HG03575 (cell line): ENCODE measurements around the gene RNF123.

Experiments used
- ATAC-seq: cut with Tn5 transposase; IDR thresholded peaks from one replicate; pipeline ENCODE4 v1.9.1; 2021; ENCODE audit not compliant: unreplicated experiment, insufficient number of reproducible peaks, low FRiP score; ENCODE audit errors: extremely low read depth

Gene RNF123

DNA sequence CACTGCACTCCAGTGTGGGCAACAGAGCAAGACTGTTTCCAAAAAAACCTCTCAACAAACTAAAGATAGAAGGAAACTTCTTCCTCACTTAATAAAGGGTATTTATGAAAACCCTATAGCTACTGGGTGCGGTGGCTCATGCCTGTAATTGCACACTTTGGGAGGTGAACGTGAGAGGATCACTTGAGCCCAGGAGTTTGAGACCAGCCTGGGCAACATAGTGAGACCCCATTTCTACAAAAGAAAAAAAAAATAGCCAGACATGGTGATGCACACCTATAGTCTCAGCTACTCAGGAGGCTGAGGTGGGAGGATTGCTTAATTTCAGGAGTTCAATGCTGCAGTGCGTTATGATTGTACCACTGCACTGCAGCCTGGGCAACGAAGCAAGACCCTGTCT lies 74.6 kb downstream of the RNF123 start:
- ATAC-seq = no peak

DNA sequence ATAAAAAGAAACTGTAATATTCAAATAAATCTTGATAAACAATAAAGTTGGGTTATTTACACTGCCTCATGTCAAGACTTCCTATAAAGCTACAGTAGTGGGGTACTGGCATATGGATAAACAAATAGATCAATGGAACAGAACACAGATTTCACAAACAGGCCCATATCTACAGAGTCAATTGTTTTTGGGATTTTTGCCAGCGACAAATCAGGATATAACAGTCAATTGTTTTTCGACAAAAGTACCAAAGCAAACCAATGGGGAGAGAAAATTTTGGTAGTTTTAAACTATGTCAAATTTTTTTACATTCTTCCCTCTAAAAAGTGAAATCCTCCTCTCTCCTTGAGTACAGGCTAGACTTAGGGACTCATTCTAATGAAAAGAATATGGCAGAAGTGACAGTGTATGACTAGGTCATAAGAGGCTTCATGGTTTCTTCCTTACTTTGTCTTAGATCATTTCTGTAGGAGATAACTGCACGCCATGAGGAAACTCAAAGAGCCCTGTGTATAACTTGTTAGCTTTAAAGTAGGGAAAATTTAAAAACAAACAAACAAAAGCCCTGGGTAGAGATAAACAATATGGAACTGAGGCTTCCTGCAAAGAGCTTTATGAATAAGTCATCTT lies 80.0 kb downstream of the RNF123 start:
- no peak for ATAC-seq

DNA sequence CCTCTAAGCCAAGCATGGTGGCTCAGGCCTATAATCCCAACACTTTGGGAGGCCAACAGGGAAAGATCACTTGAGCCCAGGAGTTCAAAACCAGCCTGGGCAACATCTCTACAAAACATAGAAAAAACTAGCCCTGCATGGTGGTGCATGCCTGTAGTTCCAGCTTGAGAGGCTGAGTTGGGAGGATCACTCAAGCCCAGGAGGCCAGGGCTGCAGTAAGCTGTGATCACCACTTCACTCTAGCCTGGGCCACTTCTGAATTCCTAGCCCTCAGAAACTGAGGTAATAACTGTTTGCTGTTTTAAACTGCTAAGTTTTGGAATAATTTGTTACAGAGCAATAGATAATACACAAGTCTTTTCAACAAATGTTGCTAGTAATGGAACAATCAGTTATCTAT lies 80.6 kb downstream of the RNF123 start:
- no peak for ATAC-seq
